ENCODE measurements around the gene IARS1.

Gene IARS1

DNA sequence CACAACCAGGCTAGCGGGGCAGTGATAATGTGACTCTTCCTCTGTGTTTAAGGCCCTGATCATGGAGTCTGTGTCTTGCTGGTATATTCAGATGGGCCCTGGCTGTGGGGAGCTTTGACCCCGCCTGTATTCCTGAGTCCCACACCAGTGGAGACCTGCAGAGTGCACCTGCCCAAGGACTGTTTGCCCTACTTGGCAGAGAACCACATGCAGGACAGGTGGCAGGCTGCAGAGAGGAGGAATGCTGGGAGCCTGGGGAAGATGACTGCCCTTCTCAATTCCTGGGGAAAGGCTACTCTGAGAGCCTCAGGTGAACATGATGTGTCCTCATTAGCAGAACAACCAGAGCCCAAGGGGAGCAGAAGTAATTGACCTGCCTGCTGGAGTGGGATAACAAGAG, 36.2 kb downstream of the IARS1 start:
- Histone ChIP-seq H3K27ac (ENCODE audit: low read depth, low read length) (no peak overlapping the region), H3K4me1 (ENCODE audit: control insufficient read depth in 1 of 2, insufficient read depth in 2 of 2, low read length in 2 of 2) (no peaks in the 10 kb centered on the region), H2BK120ac (ENCODE audit: insufficient read depth, low read length, poor library complexity) (no peak overlapping the region), H4K12ac (ENCODE audit: low read depth, low read length) (no peak overlapping the region), H3K79me2 (ENCODE audit: control insufficient read depth, insufficient read depth, low read length, poor library complexity) (no peaks in the 10 kb centered on the region), H3K18ac (ENCODE audit: low read length) (no peak overlapping the region), H2AFZ (ENCODE audit: insufficient read depth, low read length, poor library complexity) (no peak overlapping the region), H3K23ac (ENCODE audit: low read length) (no peak overlapping the region), H3K9ac (ENCODE audit: low read length) (no peak overlapping the region), H3K14ac (ENCODE audit: low read length) (no peak overlapping the region), H4K8ac (ENCODE audit: low read depth, low read length) (no peak overlapping the region), H3K79me1 (ENCODE audit: low read length) (no peaks in the 10 kb centered on the region), H2AK5ac (ENCODE audit: low read length) (no peak overlapping the region), H2BK12ac (ENCODE audit: low read length) (no peak overlapping the region), H2BK5ac (ENCODE audit: low read depth, low read length, poor library complexity) (no peak overlapping the region), H3K4ac (ENCODE audit: low read depth, low read length) (no peak overlapping the region), H3K36me3 (ENCODE audit: control insufficient read depth in 1 of 2, insufficient read depth in 2 of 2, low read length in 2 of 2) (peaks cover 48 to 65% of the 10 kb centered on the region in 2 experiments), H3K4me3 (ENCODE audit: low read depth, low read length) (no peak overlapping the region), H4K91ac (ENCODE audit: low read depth, low read length) (no peak overlapping the region), H3K27me3 (ENCODE audit: insufficient read depth, low read length) (no peaks in the 10 kb centered on the region), H3K9me3 (ENCODE audit: insufficient read depth, low read depth, low read length) (no peaks in the 10 kb centered on the region), H3K4me2 (ENCODE audit: low read length) (no peak overlapping the region)
- WGBS (ENCODE audit: extremely low coverage, insufficient coverage, insufficient read length), result no CpG with 5 or more reads among the region's 2 CpGs
- DNase-seq, result no peak

DNA sequence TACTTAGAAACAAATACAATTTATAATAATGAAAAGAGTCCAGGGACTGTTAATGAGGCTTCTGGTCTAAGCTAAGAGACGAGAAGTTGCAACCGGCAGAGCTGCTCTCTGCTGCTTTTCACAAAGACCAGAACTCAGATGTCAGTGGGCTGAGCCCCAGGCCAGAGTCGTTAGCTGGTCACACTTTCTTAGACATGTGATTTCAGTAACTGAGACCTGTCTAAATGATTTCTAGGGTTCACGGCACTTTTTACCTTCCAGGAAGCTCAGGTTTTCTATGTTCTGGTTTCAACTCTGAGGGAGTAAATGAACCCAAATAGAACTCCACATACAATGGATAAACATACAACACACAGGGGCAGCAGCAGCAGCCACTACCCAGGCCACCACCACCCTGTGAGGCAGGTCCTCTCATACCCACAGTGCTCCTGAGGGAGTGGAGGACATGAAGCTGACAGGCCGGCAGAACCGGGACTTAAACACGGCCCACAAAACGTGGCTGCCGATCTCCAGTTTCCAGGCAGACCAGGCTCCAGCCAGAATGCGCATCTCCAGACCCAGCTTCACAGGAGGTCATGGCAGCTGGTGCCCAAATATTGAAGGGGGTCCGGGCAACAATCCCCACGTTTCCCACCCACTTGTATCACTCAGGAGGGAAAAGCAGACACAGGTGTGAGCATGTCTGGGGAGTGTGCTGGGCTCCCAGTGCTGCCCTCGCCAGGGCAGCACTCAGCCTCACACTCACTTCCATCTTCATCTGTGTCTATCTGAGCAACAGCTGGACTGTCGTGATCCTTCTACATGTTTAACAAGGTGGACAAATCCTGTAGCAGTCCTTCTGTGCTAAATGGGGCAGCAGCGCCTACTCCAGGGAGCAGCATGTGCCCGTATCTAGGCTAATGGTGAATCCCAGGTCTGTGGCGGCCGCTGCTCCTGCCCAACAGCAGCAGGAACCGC, 38.8 kb downstream of the IARS1 start:
- no peak for DNase-seq
- no peak overlapping the region for H2BK12ac ChIP-seq (ENCODE audit: low read length)
- no peak overlapping the region for H3K4me2 ChIP-seq (ENCODE audit: low read length)
- no CpG with 5 or more reads among the region's 19 CpGs for WGBS (ENCODE audit: extremely low coverage, insufficient coverage, insufficient read length)
- H2AFZ ChIP-seq (ENCODE audit: insufficient read depth, low read length, poor library complexity), result no peak overlapping the region
- no peak overlapping the region for H3K18ac ChIP-seq (ENCODE audit: low read length)
- no peak overlapping the region for H4K91ac ChIP-seq (ENCODE audit: low read depth, low read length)
- H3K14ac ChIP-seq (ENCODE audit: low read length), result no peak overlapping the region
- H2AK5ac ChIP-seq (ENCODE audit: low read length), result no peak overlapping the region
- H3K4ac ChIP-seq (ENCODE audit: low read depth, low read length), result no peak overlapping the region
- no peaks in the 10 kb centered on the region for H3K79me1 ChIP-seq (ENCODE audit: low read length)
- H3K4me1 ChIP-seq (ENCODE audit: control insufficient read depth in 1 of 2, insufficient read depth in 2 of 2, low read length in 2 of 2), result no peaks in the 10 kb centered on the region
- no peak overlapping the region for H4K8ac ChIP-seq (ENCODE audit: low read depth, low read length)
- H3K79me2 ChIP-seq (ENCODE audit: control insufficient read depth, insufficient read depth, low read length, poor library complexity), result no peaks in the 10 kb centered on the region
- no peak overlapping the region for H3K9ac ChIP-seq (ENCODE audit: low read length)
- no peak overlapping the region for H3K4me3 ChIP-seq (ENCODE audit: low read depth, low read length)
- no peaks in the 10 kb centered on the region for H3K27me3 ChIP-seq (ENCODE audit: insufficient read depth, low read length)
- H4K12ac ChIP-seq (ENCODE audit: low read depth, low read length), result no peak overlapping the region
- H3K27ac ChIP-seq (ENCODE audit: low read depth, low read length), result no peak overlapping the region
- H3K36me3 ChIP-seq (ENCODE audit: control insufficient read depth in 1 of 2, insufficient read depth in 2 of 2, low read length in 2 of 2), result peaks cover 47 to 63% of the 10 kb centered on the region in 2 experiments
- no peak overlapping the region for H2BK120ac ChIP-seq (ENCODE audit: insufficient read depth, low read length, poor library complexity)
- H3K9me3 ChIP-seq (ENCODE audit: insufficient read depth, low read depth, low read length), result no peaks in the 10 kb centered on the region
- H3K23ac ChIP-seq (ENCODE audit: low read length), result no peak overlapping the region
- H2BK5ac ChIP-seq (ENCODE audit: low read depth, low read length, poor library complexity), result no peak overlapping the region

DNA sequence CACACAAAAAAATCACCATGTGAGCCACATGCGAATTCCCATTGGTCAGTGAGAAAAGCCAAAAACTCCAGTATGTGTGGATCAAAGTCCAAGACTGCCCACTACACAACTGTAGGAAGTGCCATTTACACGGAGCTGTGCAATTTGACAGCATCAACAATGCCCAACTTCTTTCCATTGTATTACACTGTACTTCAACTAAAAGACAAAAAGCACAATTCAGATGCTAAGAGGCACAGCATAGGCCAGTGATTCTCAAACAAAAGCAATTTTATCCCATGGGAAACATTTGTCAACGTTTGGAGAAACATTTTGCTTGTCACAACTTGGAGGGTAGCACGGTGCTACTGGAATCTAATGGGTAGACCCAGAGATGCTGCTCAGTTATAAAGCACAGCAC, 39.8 kb downstream of the IARS1 start:
- H3K27ac ChIP-seq (ENCODE audit: low read depth, low read length), result no peak overlapping the region
- no CpG with 5 or more reads among the region's 4 CpGs for WGBS (ENCODE audit: extremely low coverage, insufficient coverage, insufficient read length)

DNA sequence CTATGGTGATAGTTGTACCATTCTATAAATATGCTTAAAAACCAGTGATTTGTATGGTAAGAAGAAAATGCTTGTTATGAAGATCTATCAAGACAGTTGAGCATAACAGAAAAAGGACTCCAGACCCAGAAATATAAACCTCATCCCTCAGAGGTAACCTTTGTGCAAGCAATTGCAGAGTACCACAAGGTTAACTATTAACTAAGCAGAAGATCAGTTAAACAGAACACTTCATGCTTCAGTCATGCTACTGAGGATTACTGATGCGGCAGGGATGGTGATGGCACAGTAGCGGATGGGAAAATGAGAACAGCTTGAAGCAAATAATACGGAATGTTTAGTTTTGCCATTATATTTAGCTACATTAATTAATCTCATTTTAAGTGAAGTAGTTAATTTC, 45.5 kb downstream of the IARS1 start:
- H3K14ac ChIP-seq (ENCODE audit: low read length), result no peak overlapping the region
- no peak overlapping the region for H2BK5ac ChIP-seq (ENCODE audit: low read depth, low read length, poor library complexity)
- H3K4me2 ChIP-seq (ENCODE audit: low read length), result no peak overlapping the region
- no peak overlapping the region for H2AFZ ChIP-seq (ENCODE audit: insufficient read depth, low read length, poor library complexity)
- no CpG with 5 or more reads among the region's 3 CpGs for WGBS (ENCODE audit: extremely low coverage, insufficient coverage, insufficient read length)
- no peak overlapping the region for H3K27ac ChIP-seq (ENCODE audit: low read depth, low read length)
- no peak for DNase-seq
- no peak overlapping the region for H3K9ac ChIP-seq (ENCODE audit: low read length)
- no peak overlapping the region for H2BK12ac ChIP-seq (ENCODE audit: low read length)
- no peaks in the 10 kb centered on the region for H3K79me1 ChIP-seq (ENCODE audit: low read length)
- peaks cover 39 to 63% of the 10 kb centered on the region in 2 experiments for H3K36me3 ChIP-seq (ENCODE audit: control insufficient read depth in 1 of 2, insufficient read depth in 2 of 2, low read length in 2 of 2)
- H2BK120ac ChIP-seq (ENCODE audit: insufficient read depth, low read length, poor library complexity), result no peak overlapping the region
- H4K12ac ChIP-seq (ENCODE audit: low read depth, low read length), result no peak overlapping the region
- H4K91ac ChIP-seq (ENCODE audit: low read depth, low read length), result no peak overlapping the region
- no peak overlapping the region for H3K18ac ChIP-seq (ENCODE audit: low read length)
- no peaks in the 10 kb centered on the region for H3K27me3 ChIP-seq (ENCODE audit: insufficient read depth, low read length)
- no peaks in the 10 kb centered on the region for H3K9me3 ChIP-seq (ENCODE audit: insufficient read depth, low read depth, low read length)
- H3K4ac ChIP-seq (ENCODE audit: low read depth, low read length), result no peak overlapping the region
- H2AK5ac ChIP-seq (ENCODE audit: low read length), result no peak overlapping the region
- H3K79me2 ChIP-seq (ENCODE audit: control insufficient read depth, insufficient read depth, low read length, poor library complexity), result no peaks in the 10 kb centered on the region
- no peak overlapping the region for H4K8ac ChIP-seq (ENCODE audit: low read depth, low read length)
- H3K23ac ChIP-seq (ENCODE audit: low read length), result no peak overlapping the region
- no peaks in the 10 kb centered on the region for H3K4me1 ChIP-seq (ENCODE audit: control insufficient read depth in 1 of 2, insufficient read depth in 2 of 2, low read length in 2 of 2)
- no peak overlapping the region for H3K4me3 ChIP-seq (ENCODE audit: low read depth, low read length)

More for the DNA sequence above, 39.8 kb downstream of the IARS1 start:
- Histone ChIP-seq H2BK120ac (ENCODE audit: insufficient read depth, low read length, poor library complexity) (no peak overlapping the region), H3K9me3 (ENCODE audit: insufficient read depth, low read depth, low read length) (no peaks in the 10 kb centered on the region), H3K4me1 (ENCODE audit: control insufficient read depth in 1 of 2, insufficient read depth in 2 of 2, low read length in 2 of 2) (no peaks in the 10 kb centered on the region), H3K4ac (ENCODE audit: low read depth, low read length) (no peak overlapping the region), H4K12ac (ENCODE audit: low read depth, low read length) (no peak overlapping the region), H4K8ac (ENCODE audit: low read depth, low read length) (no peak overlapping the region), H2BK12ac (ENCODE audit: low read length) (no peak overlapping the region), H2AK5ac (ENCODE audit: low read length) (no peak overlapping the region), H4K91ac (ENCODE audit: low read depth, low read length) (no peak overlapping the region), H3K18ac (ENCODE audit: low read length) (no peak overlapping the region), H3K79me1 (ENCODE audit: low read length) (no peaks in the 10 kb centered on the region), H2BK5ac (ENCODE audit: low read depth, low read length, poor library complexity) (no peak overlapping the region), H3K9ac (ENCODE audit: low read length) (no peak overlapping the region), H3K36me3 (ENCODE audit: control insufficient read depth in 1 of 2, insufficient read depth in 2 of 2, low read length in 2 of 2) (peaks cover 45 to 61% of the 10 kb centered on the region in 2 experiments), H3K14ac (ENCODE audit: low read length) (no peak overlapping the region), H3K4me2 (ENCODE audit: low read length) (no peak overlapping the region), H3K27me3 (ENCODE audit: insufficient read depth, low read length) (no peaks in the 10 kb centered on the region), H3K23ac (ENCODE audit: low read length) (no peak overlapping the region), H3K79me2 (ENCODE audit: control insufficient read depth, insufficient read depth, low read length, poor library complexity) (no peaks in the 10 kb centered on the region), H2AFZ (ENCODE audit: insufficient read depth, low read length, poor library complexity) (no peak overlapping the region), H3K4me3 (ENCODE audit: low read depth, low read length) (no peak overlapping the region)
- DNase-seq, result no peak

Measured in trophoblast cell (in vitro differentiated cells and primary cell).